Upper lobe of left lung (tissue), 6 donors: Measurements from ENCODE around the gene SGMS1. TPM values are rescaled to one million over a fixed set of nuclear protein-coding genes. Genes with fewer than 3 reads are reported as not detected.

Source experiments
- ATAC-seq, 2 donors: fragments of 200-7000 bp; cut with Tn5 transposase; one replicate each; pipeline ENCODE4 v1.9.1; 2022; ENCODE audit warnings: mild to moderate bottlenecking in 2 of 2, moderate library complexity in 2 of 2; ENCODE audit not compliant: low FRiP score in 2 of 2
- DNase-seq, 2 donors: peaks; one replicate each; pipeline ENCODE4 v3.0.0-alpha.2; 2019 to 2020
- H3K27ac ChIP-seq, 4 donors: fragments of 200-600 bp; sonication (generic); one replicate each; pipeline ENCODE4 v1.5.1; 2016 to 2019
- H3K27me3 ChIP-seq, 4 donors: fragments of 200-600 bp; sonication (generic); one replicate each; pipeline ENCODE4 v1.5.1; 2017 to 2019
- H3K36me3 ChIP-seq, 4 donors: fragments of 200-600 bp; sonication (generic); one replicate each; pipeline ENCODE4 v1.5.1; 2016 to 2019
- H3K4me1 ChIP-seq, 4 donors: fragments of 200-600 bp; sonication (generic); one replicate each; pipeline ENCODE4 v1.5.1; 2018 to 2019
- H3K4me3 ChIP-seq, 4 donors: fragments of 200-600 bp; sonication (generic); one replicate each; pipeline ENCODE4 v1.5.1; 2017 to 2019; ENCODE audit warnings: mild to moderate bottlenecking in 2 of 4, moderate library complexity in 1 of 4
- H3K9me3 ChIP-seq, 4 donors: fragments of 200-600 bp; sonication (generic); one replicate each; pipeline ENCODE4 v1.5.1; 2018 to 2019
- CTCF ChIP-seq, 6 experiments: fragments of 450-650 bp in 4 of 6; fragments of 200-600 bp in 2 of 6; sonication (generic) in 2 of 6; IDR thresholded peaks; one replicate each; pipeline ENCODE4 v1.5.1; 2016 to 2019; ENCODE audit warnings: antibody characterized with exemption in 6 of 6
- EP300 ChIP-seq, 4 donors: sonication (generic); formaldehyde crosslinking; IDR thresholded peaks; one replicate each; pipeline ENCODE4 v1.5.1; 2017; ENCODE audit warnings: antibody characterized with exemption in 4 of 4, control low read depth in 2 of 4
- POLR2A ChIP-seq, 4 donors: fragments of 450-650 bp; IDR thresholded peaks; one replicate each; pipeline ENCODE4 v1.5.1; 2016 to 2017; ENCODE audit warnings: antibody characterized with exemption in 4 of 4, mild to moderate bottlenecking in 2 of 4
- POLR2AphosphoS5 ChIP-seq, 2 donors: sonication (generic); formaldehyde crosslinking; IDR thresholded peaks; one replicate each; pipeline ENCODE4 v1.5.1; 2017; ENCODE audit warnings: antibody characterized with exemption in 2 of 2
- WGBS, 2 donors: methylation state at CpG; one replicate each; pipeline ENCODE4 v1.1.5; 2017 to 2018; 5-methylcytosine and 5-hydroxymethylcytosine counted together
- total RNA-seq, 6 donors: library from RNA; depleted of rRNA in 4 of 6; stranded (reverse); fragments of >200 nt in 4 of 6; gene quantifications; one replicate each; pipeline versions ENCODE4 v1.1.0 to v1.2.1, GENCODE V29; 2016 to 2021
- donor health status: DM: no; HTN: no; CAD: no; lungs with moderate emphysema.
- donor health status: DM: no; HTN: yes; CAD: no; lungs with severe emphysema.

Gene SGMS1
- total RNA-seq, 6 donors from 2014 or later, result 66.7 to 230 (median 173) TPM

- Histone ChIP-seq H3K4me3 (no peak overlapping the region), H3K4me1 (peaks cover 3 to 9% (median 5%) of the 10 kb centered on the region in 4 donors), H3K9me3 (no peaks in the 10 kb centered on the region), H3K27me3 (no peaks in the 10 kb centered on the region), H3K27ac (no peak overlapping the region), H3K36me3 (peaks cover 0 to 3% (median 0%) of the 10 kb centered on the region in 4 donors)
- DNase-seq, result no peak
- no peak for ATAC-seq
- TF ChIP-seq CTCF (IDR thresholded peaks at IDR 0.05) (no peak), EP300 (IDR thresholded peaks at IDR 0.05) (no peak), POLR2A (IDR thresholded peaks at IDR 0.05) (no peak), POLR2AphosphoS5 (IDR thresholded peaks at IDR 0.05) (no peak)
- 68 to 70% methylated on average over 3 of the region's 3 CpGs for WGBS, 2 donors
Observed at GRCh38 chr10:50629495-50630122, 5.9 kb upstream of the SGMS1 start.

- ATAC-seq, result no peak
- no peaks in the 10 kb centered on the region for H3K9me3 ChIP-seq
- TF ChIP-seq POLR2A (IDR thresholded peaks at IDR 0.05) (no peak), EP300 (IDR thresholded peaks at IDR 0.05) (no peak), CTCF (IDR thresholded peaks at IDR 0.05) (no peak), POLR2AphosphoS5 (IDR thresholded peaks at IDR 0.05) (no peak)
- H3K4me3 ChIP-seq, result no peak overlapping the region
- H3K27ac ChIP-seq, result no peak overlapping the region
- peaks cover 3 to 9% (median 5%) of the 10 kb centered on the region in 4 donors for H3K4me1 ChIP-seq
- 89 to 95% methylated on average over 4 of the region's 4 CpGs for WGBS, 2 donors
- no peaks in the 10 kb centered on the region for H3K27me3 ChIP-seq
- no peak for DNase-seq
- peaks cover 0 to 3% (median 0%) of the 10 kb centered on the region in 4 donors for H3K36me3 ChIP-seq
Observed at GRCh38 chr10:50627896-50628295, 4.1 kb upstream of the SGMS1 start.

- H3K27me3 ChIP-seq, result no peaks in the 10 kb centered on the region
- peaks cover 0 to 3% (median 0%) of the 10 kb centered on the region in 4 donors for H3K36me3 ChIP-seq
- no peak overlapping the region for H3K4me3 ChIP-seq
- 95 to 100% methylated on average over 1 of the region's 1 CpG for WGBS, 2 donors
- DNase-seq, result no peak
- no peaks in the 10 kb centered on the region for H3K9me3 ChIP-seq
- peaks cover 3 to 9% (median 5%) of the 10 kb centered on the region in 4 donors for H3K4me1 ChIP-seq
- ATAC-seq, result no peak
- TF ChIP-seq CTCF (IDR thresholded peaks at IDR 0.05), result no peak
- no peak overlapping the region for H3K27ac ChIP-seq
Observed at GRCh38 chr10:50627443-50627842, 3.7 kb upstream of the SGMS1 start.

- H3K36me3 ChIP-seq, result peaks cover 0 to 3% (median 0%) of the 10 kb centered on the region in 4 donors
- TF ChIP-seq EP300 (IDR thresholded peaks at IDR 0.05) (no peak), POLR2AphosphoS5 (IDR thresholded peaks at IDR 0.05) (no peak), CTCF (IDR thresholded peaks at IDR 0.05) (no peak), POLR2A (IDR thresholded peaks at IDR 0.05) (no peak)
- H3K4me1 ChIP-seq, result peaks cover 9 to 21% (median 17%) of the 10 kb centered on the region in 4 donors
- H3K4me3 ChIP-seq, result peak overlapping the region; percentile 61 to 96 (median 95)
- no peak for DNase-seq
- H3K27ac ChIP-seq, result peak overlapping the region; percentile 99 to 100 (median 99)
- ATAC-seq, result no peak
- H3K27me3 ChIP-seq, result no peaks in the 10 kb centered on the region
- WGBS, 2 donors, result 0 to 3% methylated on average over 6 of the region's 6 CpGs
- no peaks in the 10 kb centered on the region for H3K9me3 ChIP-seq
Observed at GRCh38 chr10:50625649-50626132, 1.9 kb upstream of the SGMS1 start.
